ENCODE measurements around the gene SMIM35.

- TF ChIP-seq TCF7 (CRISPR knock-in tag; IDR thresholded peaks at IDR 0.05; ENCODE audit: low read depth) (no peak), MAX (CRISPR knock-in tag; IDR thresholded peaks at IDR 0.05) (no peak), CTCF (IDR thresholded peaks at IDR 0.05) (no peak), STAT6 (CRISPR knock-in tag; conservative IDR thresholded peaks at IDR 0.05; ENCODE audit: low read depth) (no peak), FOXK1 (CRISPR knock-in tag; IDR thresholded peaks at IDR 0.05) (no peak), NFYB (CRISPR knock-in tag; conservative IDR thresholded peaks at IDR 0.05; ENCODE audit: low read depth) (no peak), ESRRA (CRISPR knock-in tag; IDR thresholded peaks at IDR 0.05; ENCODE audit: borderline replicate concordance) (no peak), JUN (CRISPR knock-in tag; IDR thresholded peaks at IDR 0.05) (no peak), TP53 (CRISPR knock-in tag; IDR thresholded peaks at IDR 0.05) (no peak), ZNF281 (CRISPR knock-in tag; IDR thresholded peaks at IDR 0.05) (no peak), FOXP1 (CRISPR knock-in tag; IDR thresholded peaks at IDR 0.05; ENCODE audit: borderline replicate concordance) (no peak)
Observed at GRCh38 chr11:117993988-117994745, 92.6 kb downstream of the SMIM35 start.
